NB4 (cell line): ENCODE data around the gene GLIPR1L1.

Experiments
- CTCF ChIP-seq: IDR thresholded peaks from one replicate; pipeline ENCODE4 v1.5.1; 2012; ENCODE audit warnings: low read depth, low read length
- POLR2A ChIP-seq: IDR thresholded peaks from 2 replicates; pipeline ENCODE4 v1.6.1; 2011; ENCODE audit warnings: mild to moderate bottlenecking; ENCODE audit not compliant: insufficient read length; ENCODE audit errors: extremely low read depth

- no peak for TF ChIP-seq CTCF
- no peak for TF ChIP-seq POLR2A
These were observed 43.9 kb downstream of the GLIPR1L1 start for GRCh38 chr12:75378354-75378753.
